UCSD-AML1 (cell line): ENCODE results near the gene SLF2.
A peak's percentile ranks its signal among the peaks of the same experiment; 100 is the strongest.

Experiments
- DNase-seq: peaks from one replicate; lab custom pipeline; 2025; ENCODE audit not compliant: unreplicated experiment; lab: John Stamatoyannopoulos, UW

SLF2 gene

DNA sequence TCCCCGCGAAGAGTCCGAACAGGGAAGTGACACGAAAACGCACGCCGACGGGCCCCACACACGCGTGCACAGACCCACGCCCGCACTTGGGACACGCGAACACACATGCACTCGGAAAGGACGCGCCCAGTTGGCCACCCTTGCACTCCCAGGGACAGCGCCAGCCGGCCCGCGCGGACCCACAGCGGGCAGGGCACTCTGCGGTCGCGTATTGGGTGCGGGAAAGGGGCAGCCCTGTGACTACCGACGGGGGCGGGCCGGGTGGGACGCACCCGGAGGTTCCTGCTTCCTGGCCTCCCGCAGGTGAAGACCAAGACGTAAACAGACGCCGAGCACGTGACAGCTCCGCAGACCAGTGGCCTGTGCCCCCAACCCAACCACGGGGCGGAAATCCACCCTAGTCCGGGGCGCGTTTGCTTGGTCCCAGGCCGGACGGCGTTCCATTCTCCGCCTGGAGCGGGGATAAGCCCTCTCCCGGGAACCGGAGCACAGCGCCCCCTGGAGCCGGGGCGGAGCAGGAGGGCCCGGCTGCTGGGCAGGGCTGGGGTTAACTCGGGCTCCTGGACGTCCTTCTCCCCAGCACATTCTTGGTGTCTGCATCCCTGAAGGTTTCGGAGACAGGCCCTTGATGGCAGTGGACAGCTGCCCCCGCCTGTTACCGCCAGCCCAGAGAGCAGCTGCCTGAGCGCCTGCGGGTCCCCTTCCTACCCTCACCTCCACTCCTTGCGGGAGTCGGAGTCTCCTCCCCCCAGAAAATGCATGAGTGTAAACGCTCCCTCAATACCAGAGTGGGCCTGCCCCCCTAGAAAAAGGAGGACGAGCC lies 84.8 kb downstream of the SLF2 start:
- DNase-seq = peak; percentile 90

DNA sequence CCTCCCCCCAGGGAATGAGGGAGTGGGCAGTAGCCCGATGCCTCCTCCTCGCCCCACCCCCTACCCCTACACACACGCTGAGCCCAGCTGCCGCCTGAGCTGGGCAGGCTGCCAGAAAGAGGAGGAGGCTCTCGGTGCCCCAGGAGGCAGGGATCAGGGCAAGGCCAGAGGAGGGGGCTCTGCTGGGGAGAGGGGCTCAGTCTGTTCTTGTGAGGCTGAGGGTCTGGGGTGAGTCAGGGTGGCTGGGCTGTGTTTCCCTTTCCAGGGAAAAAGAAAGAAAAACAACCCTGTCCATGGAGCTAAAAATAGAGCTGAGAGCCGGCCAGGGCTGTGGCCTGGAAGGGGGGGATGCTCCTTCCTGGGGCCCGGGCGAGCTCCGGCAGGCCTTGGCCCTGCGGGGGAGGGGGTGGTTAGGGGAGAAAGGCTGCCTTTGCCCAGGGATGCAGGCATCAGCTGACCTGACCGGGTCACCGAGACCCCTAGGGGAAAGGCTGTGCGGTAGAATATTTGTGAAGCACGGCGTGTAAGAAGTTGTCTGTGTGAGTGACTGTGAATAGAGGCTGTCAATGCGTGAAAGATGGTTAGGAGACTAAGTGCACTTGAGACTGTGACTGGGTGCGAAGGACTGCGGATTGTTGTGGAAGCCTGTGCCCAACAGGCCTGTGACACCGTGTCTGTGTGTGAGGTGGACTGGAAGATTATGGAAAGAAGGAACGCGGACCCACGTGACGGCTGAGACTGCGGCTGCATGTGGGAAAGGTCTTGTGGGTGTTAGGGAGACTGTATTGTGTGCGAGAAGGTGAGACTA lies 85.6 kb downstream of the SLF2 start:
- DNase-seq = peak; percentile 85

DNA sequence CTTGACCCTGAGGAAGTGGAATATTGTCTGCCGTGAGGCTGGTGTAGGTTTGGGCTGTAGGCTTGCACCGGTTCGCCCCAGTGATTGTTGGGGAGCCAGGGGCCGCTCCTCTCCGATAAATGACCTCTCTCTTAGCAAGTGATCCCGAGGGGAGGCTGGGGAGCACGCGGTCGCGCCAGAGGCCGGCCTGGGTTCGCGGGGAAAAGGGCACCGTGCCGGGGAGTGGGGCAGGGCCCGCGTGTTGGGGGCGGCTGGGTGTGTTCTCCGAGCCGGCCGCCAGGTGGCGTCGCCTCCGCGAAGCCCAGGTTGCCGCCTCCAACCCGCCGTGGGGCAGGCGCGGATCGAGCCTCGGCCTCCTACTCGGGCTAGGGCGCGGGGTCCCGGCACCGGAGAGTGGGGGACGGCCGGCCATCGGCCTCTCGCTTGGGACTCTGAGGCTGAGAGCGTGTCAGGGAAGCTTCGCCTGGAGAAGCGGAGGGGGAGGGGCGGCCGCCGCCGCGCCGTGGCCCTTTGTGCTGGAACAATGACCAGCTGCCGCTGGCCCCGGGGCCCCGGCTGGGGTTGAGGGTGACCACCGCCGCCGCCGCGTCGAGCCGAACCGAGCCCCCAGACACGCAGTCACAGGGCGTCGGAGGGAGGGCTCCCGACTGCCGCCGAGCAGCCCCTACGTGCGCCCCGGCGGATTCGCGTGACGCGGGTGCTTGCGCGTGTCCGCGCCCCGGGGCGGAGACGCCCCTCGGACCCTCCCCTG lies 86.4 kb downstream of the SLF2 start:
- DNase-seq = peak; percentile 85

DNA sequence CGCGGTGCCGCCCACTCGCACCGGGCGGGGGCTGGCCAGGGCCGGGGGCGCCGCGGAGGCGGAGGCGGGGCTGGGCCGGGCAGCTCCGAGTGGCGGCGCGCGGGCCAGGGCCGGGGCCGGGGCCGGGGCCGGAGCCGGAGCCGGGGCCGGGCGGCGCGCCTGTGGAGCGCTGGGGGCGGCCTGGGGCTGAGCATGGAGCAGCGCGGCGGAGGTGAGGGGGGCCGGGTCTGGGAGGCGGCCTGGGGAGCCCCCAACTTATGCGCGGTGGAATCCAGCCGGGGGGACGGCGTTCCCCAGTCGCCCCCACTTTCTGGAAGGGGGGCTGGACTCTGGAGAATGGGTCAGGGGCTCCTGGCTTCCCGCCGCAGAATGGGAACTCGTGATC lies 87.0 kb downstream of the SLF2 start, which contains the start of gene LZTS2:
Gene LZTS2, plus strand, starts transcription at position 67 of the 385 bp plus-strand sequence. CDS start 2,731 bp downstream, outside the sequence.
- DNase-seq = no peak

DNA sequence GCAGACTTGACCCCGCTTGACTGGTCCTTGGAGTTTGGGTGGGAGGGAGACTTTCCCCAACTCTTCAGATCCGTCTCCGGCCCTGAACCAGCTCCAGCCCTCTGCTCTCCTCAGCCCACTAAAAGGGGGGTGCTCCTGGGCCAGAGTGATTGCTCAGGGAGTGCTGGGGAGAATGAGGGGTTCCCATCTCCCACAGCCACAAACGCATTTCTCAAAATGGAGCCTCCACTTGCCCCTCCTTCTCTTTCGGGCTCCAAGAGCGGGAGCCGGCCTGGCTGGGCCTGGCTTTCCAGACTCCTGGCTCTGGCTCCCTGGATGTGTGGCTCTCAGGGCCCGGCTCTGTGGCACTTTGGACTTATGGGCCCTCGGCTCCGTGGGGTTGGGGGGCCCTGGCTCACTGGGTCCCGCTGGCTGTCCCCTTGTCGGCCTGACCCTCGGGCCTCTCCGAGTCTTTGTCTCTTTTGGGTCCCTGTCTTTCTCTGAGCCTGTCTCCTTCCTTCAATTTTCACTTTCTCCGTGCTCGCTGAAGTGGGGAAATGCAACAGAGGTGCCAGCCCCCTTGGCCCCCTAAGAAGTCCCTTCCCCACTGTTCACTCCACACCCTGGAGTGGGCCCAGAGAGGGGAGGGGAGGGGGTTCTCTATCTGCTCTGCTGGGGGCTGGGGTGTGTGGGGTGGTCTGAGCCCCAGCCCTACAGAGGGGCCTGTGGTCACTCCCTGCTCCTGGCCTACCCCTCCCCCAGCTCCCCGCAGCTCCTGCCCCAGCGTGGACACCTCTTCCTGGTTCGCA lies 87.6 kb downstream of the SLF2 start:
- DNase-seq = peak; percentile 30

DNA sequence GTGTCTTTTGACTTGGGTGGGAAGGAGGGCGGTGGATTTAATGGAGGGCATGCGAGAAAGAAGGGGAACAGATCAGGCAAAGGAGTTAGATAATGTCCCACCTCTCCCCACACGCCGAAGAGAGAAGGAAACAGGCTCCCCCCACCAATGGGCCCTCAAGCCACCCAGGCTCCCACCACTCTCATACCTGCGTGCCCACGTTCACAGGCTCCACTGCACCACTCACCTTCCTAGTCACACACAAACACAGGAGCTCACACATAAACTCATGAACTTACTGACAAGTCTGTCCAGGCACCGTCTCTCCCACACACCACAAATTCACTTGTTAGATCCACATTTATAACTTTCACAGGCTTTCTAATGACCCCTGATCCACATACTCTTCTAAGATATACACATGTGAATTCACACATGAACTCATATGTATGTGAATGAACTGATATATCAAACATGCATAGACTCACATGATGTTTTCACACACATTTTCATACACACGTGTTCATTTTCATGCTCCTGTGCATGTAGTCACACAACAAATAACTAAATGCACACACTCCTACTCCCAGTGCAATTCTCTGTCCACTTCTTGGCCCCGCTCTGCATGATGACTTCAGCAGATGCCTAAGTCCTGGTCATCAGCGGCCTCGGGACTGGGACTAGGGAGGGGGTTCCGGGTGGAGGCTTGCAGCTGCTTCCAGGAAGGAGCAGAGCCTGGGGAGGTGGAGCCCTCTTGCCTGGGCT lies 88.3 kb downstream of the SLF2 start:
- peak; percentile 72 for DNase-seq

DNA sequence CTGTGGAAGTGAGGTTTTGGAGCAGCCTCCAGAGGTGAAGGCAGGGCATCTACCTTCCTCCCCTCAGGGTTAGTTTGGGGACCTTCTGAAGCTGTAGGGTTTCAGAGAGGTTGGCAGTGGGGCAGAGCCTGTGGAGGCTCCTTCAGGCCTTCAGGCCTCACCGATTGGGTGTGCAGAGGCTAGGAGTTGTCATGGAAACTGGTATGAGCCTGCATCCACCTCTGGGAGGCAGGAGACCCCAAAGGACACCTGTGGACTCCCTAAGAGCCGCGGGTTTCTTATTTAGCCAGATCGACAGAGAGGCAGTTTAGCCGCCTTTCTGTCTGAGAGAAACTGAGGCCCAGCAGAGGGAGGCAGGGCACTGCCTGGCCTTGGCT lies 88.9 kb downstream of the SLF2 start:
- DNase-seq = no peak

DNA sequence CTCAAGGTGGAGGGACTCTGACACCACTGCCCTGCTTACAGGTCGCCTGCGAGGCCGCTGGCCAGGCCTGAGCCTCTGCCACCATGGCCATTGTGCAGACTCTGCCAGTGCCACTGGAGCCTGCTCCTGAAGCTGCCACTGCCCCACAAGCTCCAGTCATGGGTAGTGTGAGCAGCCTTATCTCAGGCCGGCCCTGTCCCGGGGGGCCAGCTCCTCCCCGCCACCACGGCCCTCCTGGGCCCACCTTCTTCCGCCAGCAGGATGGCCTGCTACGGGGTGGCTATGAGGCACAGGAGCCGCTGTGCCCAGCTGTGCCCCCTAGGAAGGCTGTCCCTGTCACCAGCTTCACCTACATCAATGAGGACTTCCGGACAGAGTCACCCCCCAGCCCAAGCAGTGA lies 89.7 kb downstream of the SLF2 start:
- no peak for DNase-seq

DNA sequence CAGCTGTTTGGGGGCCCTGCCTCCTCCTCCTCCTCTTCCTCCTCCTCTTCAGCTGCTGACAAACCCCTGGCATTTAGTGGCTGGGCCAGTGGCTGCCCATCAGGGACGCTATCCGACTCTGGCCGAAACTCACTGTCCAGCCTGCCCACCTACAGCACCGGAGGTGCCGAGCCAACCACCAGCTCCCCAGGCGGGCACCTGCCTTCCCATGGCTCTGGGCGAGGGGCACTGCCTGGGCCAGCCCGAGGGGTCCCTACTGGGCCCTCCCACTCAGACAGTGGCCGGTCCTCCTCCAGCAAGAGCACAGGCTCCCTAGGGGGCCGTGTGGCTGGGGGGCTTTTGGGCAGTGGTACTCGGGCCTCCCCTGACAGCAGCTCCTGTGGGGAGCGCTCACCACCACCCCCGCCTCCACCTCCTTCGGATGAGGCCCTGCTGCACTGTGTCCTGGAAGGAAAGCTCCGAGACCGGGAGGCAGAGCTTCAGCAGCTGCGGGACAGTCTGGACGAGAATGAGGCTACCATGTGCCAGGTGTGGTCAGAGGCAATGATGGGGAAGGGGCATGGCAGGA lies 91.0 kb downstream of the SLF2 start:
- DNase-seq = no peak

DNA sequence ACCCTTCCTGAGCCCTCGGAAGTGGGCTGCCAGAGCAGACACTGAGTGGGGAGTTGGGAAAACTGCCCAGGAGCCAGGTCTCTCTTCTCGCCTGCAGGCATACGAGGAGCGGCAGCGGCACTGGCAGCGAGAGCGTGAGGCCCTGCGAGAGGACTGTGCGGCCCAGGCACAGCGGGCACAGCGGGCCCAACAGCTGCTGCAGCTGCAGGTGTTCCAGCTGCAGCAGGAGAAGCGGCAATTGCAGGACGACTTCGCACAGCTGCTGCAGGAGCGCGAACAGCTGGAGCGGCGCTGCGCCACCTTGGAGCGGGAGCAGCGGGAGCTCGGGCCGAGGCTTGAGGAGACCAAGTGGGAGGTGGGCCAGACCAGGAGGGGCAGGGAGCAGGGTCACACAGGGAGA lies 92.6 kb downstream of the SLF2 start:
- no peak for DNase-seq

DNA sequence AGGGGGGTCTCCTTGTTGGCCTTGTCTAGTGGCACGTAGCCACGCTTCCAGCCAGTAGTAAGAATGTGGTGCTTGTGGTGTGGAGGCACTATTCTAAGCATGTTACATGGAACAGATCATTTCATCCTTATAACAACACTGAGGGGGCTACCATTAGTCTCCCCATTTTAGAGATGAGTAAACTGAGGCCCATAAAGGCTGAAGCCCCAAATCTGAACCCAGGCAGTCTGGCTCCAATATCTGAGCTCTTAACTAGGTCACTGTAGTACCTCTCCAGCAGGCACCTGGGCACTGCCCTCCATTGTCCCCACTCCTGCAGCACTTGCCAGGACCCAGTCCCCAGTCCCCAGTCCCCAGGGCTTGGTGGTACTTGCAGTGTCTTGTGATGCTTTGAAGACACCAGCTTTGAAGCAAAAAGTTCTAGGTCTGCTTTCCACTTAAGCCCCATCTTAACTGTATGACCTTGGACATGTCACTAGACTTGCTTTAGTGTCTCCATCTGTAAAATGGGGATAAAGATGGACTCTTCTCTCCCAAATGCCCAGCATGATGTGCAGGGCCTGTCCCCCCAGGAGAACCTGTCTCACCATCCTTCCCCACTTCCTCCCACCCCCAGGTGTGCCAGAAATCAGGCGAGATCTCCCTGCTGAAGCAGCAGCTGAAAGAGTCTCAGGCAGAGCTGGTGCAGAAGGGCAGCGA lies 93.3 kb downstream of the SLF2 start:
- DNase-seq = no peak

DNA sequence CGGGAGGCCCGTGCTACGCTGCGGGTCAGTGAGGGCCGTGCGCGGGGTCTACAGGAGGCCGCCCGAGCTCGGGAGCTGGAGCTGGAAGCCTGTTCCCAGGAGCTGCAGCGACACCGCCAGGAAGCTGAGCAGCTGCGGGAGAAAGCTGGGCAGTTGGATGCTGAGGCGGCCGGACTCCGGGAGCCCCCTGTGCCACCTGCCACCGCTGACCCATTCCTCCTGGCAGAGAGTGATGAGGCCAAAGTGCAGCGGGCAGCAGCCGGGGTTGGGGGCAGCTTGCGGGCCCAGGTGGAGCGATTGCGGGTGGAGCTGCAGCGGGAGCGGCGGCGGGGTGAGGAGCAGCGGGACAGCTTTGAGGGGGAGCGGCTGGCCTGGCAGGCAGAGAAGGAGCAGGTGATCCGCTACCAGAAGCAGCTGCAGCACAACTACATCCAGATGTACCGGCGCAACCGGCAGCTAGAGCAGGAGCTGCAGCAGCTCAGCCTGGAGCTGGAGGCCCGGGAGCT lies 93.9 kb downstream of the SLF2 start:
- DNase-seq = no peak

DNA sequence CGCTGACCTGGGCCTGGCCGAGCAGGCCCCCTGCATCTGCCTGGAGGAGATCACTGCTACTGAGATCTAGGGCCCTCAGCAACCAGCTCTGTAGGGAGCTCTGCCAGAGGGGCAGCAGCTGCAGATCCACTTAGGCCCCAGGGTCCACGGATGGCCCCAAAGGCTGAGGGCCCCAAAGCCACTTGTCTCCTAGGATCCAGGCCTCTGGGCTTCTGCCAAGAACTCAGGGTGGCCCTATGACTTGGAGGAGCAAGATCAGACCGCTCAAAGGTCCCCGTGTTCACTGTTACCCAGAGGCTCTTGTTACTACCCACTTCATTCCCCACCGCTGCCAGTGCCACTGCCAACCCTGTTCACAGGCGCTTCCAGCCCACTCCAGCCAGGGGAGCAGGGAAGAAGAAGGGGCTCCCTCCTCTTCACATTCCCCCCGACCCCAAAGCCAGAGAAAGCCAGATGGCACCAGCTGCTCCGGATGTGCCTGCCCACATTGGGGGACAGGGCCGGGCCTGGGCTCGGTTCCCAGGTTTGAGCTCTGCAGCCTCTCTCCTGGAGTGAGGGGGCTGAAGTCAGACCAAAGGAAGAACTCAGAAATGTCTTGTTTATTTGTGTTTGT lies 94.4 kb downstream of the SLF2 start:
- no peak for DNase-seq

DNA sequence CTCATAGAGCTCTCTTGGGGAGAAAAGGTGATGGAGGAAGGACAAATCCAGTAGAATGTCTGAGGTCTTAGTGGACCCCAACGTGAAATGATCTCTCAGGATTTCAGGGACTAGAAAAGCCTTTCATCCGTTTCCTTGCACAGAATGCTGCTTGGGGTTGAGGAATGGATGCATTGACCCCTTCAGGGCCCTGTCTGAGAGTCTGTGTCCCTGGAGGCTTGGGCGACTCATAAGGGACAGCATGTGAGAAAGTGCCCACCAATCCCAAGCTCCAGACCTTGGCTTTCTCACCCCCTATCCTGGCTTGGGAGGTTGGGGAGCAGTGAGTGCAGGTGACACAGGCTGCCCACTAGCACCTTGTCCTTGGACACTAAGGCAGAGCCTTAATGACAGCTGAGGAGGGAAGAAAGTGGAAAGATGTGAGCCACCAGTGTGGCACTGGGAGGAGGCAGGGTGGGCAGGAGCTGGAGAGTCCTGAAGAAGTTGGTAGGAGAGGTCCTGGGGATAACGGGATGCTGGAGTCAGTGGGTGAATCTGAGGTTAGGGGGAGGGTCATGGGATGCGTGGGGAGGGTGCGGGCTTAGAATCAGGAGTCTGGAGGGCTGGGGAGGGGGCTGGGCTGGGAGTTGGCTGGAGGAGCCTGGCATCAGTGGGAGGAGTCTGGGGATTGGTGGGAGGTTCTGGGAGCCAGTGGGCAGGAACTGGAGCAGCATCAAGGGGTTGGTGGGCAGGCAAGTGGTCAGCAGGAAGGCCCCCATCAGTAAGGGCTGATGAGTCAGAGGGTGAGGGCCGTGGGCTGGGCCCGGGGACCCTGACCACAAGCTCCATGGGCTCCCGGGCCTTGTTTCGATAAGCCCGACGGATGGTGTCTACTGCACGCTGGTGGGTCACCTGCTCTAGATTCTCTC lies 95.4 kb downstream of the SLF2 start:
- no peak for DNase-seq

DNA sequence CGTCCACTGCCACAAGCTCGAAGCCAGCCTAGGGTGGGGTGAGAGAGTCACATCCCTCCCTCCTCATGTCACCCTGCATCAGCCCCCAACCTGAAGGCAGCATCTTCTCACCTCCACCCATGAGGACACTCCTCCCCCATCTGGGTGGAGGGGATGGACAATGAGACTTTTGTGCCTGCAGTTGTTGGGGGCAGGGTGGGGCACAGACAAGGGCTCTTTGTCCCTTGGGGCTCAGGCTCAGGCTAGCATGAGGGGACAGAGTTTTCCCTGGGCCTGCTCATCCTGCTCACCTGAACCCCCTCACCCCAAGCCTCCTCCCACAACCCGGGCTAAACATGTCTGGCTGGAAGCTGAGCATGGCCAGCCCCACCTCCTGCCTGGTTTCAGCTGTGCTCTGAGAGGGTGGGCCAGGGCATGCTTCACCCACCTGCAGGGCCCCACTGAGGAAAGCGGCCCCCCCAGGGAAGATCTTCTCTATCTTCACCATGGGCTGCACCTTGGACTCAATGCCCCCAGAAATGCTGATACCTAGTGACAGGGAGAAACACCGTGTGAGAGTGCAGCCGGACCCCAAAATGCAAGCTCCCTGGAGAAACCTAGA lies 96.2 kb downstream of the SLF2 start:
- no peak for DNase-seq

DNA sequence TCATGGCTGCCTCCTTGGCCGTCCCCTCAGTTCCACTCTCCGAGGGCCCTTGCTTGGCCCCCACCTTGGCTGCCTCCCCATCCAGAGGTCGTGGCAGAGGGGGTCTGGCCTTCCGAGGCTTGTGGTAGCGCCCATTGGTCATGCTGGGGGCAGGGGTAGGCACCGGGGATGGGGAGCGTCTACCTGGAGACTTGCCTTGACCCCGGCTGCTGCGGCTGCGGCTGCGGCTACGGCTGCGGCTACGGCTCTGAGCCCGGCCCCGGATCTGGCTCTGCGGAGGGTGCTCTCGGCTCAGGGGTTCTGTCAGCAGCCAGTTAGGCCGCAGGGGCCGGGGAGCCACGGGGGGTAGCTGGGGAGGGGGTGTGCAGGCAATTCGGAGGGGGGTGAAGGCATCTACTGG lies 97.6 kb downstream of the SLF2 start:
- no peak for DNase-seq
